HepG2 (cell line): ENCODE data around the gene TBC1D14. TPM values are rescaled to one million over a fixed set of nuclear protein-coding genes. Genes with fewer than 3 reads are reported as not detected.

ENCODE experiments used
- ATF7 ChIP-seq, 2 experiments: fragments of 450-650 bp in 1 of 2; sonication (generic) in 1 of 2; formaldehyde crosslinking in 1 of 2; IDR thresholded peaks; 2 replicates each; pipeline versions ENCODE4 v1.4.0 to v1.6.1; 2016 to 2020; ENCODE audit warnings: antibody characterized with exemption in 1 of 2, mild to moderate bottlenecking in 1 of 2, missing genetic modification reagents in 1 of 2
- FLYWCH1 ChIP-seq: sonication (generic); formaldehyde crosslinking; IDR thresholded peaks from 2 replicates; pipeline ENCODE4 v1.8.1; 2023; ENCODE audit warnings: mild to moderate bottlenecking, missing genetic modification reagents
- FOXK1 ChIP-seq: sonication (generic); formaldehyde crosslinking; IDR thresholded peaks from 2 replicates; pipeline ENCODE4 v1.4.0; 2020; ENCODE audit warnings: low read depth, missing genetic modification reagents, borderline replicate concordance
- HHEX ChIP-seq: IDR thresholded peaks from 2 replicates; pipeline ENCODE4 v1.6.1; 2016; ENCODE audit warnings: control low read depth
- PATZ1 ChIP-seq: sonication (generic); formaldehyde crosslinking; IDR thresholded peaks from 2 replicates; pipeline ENCODE4 v1.4.0; 2020; ENCODE audit warnings: missing genetic modification reagents
- PPARG ChIP-seq: conservative IDR thresholded peaks from 2 replicates; pipeline ENCODE4 v1.6.1; 2016; ENCODE audit warnings: missing biosample characterization, missing genetic modification reagents
- SOX6 ChIP-seq, 2 experiments: fragments of 450-650 bp in 1 of 2; sonication (generic) in 1 of 2; formaldehyde crosslinking in 1 of 2; IDR thresholded peaks; 2 replicates each; pipeline versions ENCODE4 v1.4.0 to v1.6.1; 2017 to 2020; ENCODE audit warnings: antibody characterized with exemption in 1 of 2, mild to moderate bottlenecking in 1 of 2, missing genetic modification reagents in 1 of 2
- SP1 ChIP-seq, 2 experiments: fragments of 450-650 bp in 1 of 2; sonication (generic) in 1 of 2; formaldehyde crosslinking in 1 of 2; IDR thresholded peaks; 2 replicates each; pipeline versions ENCODE4 v1.4.0 to v1.6.1; 2016 to 2020; ENCODE audit warnings: missing genetic modification reagents in 1 of 2
- SP5 ChIP-seq: IDR thresholded peaks from 2 replicates; pipeline ENCODE4 v1.6.1; 2016; ENCODE audit warnings: low read depth, borderline replicate concordance
- SRSF1 ChIP-seq: fragments of 200-400 bp; formaldehyde crosslinking; optimal IDR thresholded peaks from 2 replicates; pipeline ENCODE3; 2017; ENCODE audit warnings: mild to moderate bottlenecking, low read depth, low read length, moderate library complexity
- TARDBP ChIP-seq: sonication (generic); formaldehyde crosslinking; IDR thresholded peaks from 2 replicates; pipeline ENCODE4 v1.8.0; 2022; ENCODE audit warnings: mild to moderate bottlenecking, missing genetic modification reagents
- ZBTB39 ChIP-seq: sonication (generic); formaldehyde crosslinking; IDR thresholded peaks from 2 replicates; pipeline ENCODE4 v1.5.0; 2020; ENCODE audit warnings: missing genetic modification reagents
- ZBTB40 ChIP-seq, 2 experiments: fragments of 450-650 bp in 1 of 2; sonication (generic) in 1 of 2; formaldehyde crosslinking in 1 of 2; IDR thresholded peaks; 2 replicates each; pipeline versions ENCODE4 v1.6.1 to v1.8.0; 2016 to 2022; ENCODE audit warnings: antibody characterized with exemption in 1 of 2, mild to moderate bottlenecking in 1 of 2, missing genetic modification reagents in 1 of 2
- ZNF563 ChIP-seq: sonication (generic); formaldehyde crosslinking; IDR thresholded peaks from 2 replicates; pipeline ENCODE4 v1.8.0; 2022; ENCODE audit warnings: mild to moderate bottlenecking, moderate library complexity, missing genetic modification reagents
- ZNF776 ChIP-seq: sonication (generic); formaldehyde crosslinking; IDR thresholded peaks from 2 replicates; pipeline ENCODE4 v1.4.0; 2020; ENCODE audit warnings: mild to moderate bottlenecking, missing genetic modification reagents
- polyA plus RNA-seq, 8 experiments: library from polyadenylated mRNA; depleted of rRNA in 3 of 8; stranded (reverse) in 7 of 8; unstranded in 1 of 8; fragments of >200 nt; fragmentation: Illumina TruSeq in 4 of 8; extraction: Trizol in 4 of 8; gene quantifications; 2 replicates each; pipeline versions ENCODE4 v1.2.1 to v1.2.3, GENCODE V29; 2011 to 2016; ENCODE audit warnings: low read depth in 4 of 8, missing spikeins in 1 of 8, mixed read lengths in 1 of 8; ENCODE audit not compliant: insufficient read depth in 1 of 8
- total RNA-seq, 5 experiments: library from RNA; depleted of rRNA; stranded (reverse); fragments of >200 nt; fragmentation: Illumina TruSeq; extraction: Trizol; gene quantifications; 2 replicates each; pipeline ENCODE4 v1.2.3, GENCODE V29; 2016; ENCODE audit warnings: low read depth in 1 of 5

Gene TBC1D14
- total and polyA plus RNA-seq, 2 of the 13 experiments (the other 11 are each of a cell fraction or from before 2014, with no cell fraction given), result 29.5 to 46.5 TPM

GRCh38 chr4:6963139-6963611, 53.5 kb downstream of the TBC1D14 start (continued):
- no peak for TF ChIP-seq TARDBP
- TF ChIP-seq FOXK1, result no peak
- TF ChIP-seq SOX6 (IDR thresholded peaks at IDR 0.05), result no peak
- TF ChIP-seq SOX6 (CRISPR knock-in tag; IDR thresholded peaks at IDR 0.05), result no peak
- peak; percentile 82; the same call in 1 of the 2 replicates for TF ChIP-seq ZNF563 (CRISPR knock-in tag)
- no peak for TF ChIP-seq FLYWCH1 (CRISPR knock-in tag)
- TF ChIP-seq SRSF1, result no peak
- 0 out of 2 replicates have a peak, but pooled peaks have one; percentile 34 for TF ChIP-seq PPARG (CRISPR knock-in tag)
- no peak for TF ChIP-seq ZBTB39 (CRISPR knock-in tag)
- no peak for TF ChIP-seq ZBTB40 (IDR thresholded peaks at IDR 0.05)
- TF ChIP-seq ZBTB40 (CRISPR knock-in tag; IDR thresholded peaks at IDR 0.05), result no peak
- TF ChIP-seq SP1 (IDR thresholded peaks at IDR 0.05), result no peak
- TF ChIP-seq SP1 (CRISPR knock-in tag; IDR thresholded peaks at IDR 0.05), result no peak
- no peak for TF ChIP-seq ZNF776
- TF ChIP-seq SP5 (CRISPR knock-in tag), result no peak
- no peak for TF ChIP-seq PATZ1 (CRISPR knock-in tag)
- no peak for TF ChIP-seq HHEX (CRISPR knock-in tag)
- no peak for TF ChIP-seq ATF7 (IDR thresholded peaks at IDR 0.05)
- no peak for TF ChIP-seq ATF7 (CRISPR knock-in tag; IDR thresholded peaks at IDR 0.05)
